Breast epithelium (tissue), 3 donors: ENCODE data around the gene TENM4.

Source experiments
- POLR2A ChIP-seq: fragments of 450-650 bp; IDR thresholded peaks from one replicate; pipeline ENCODE4 v1.6.1; 2016; ENCODE audit warnings: antibody characterized with exemption, mild to moderate bottlenecking, moderate library complexity
- POLR2AphosphoS5 ChIP-seq, 3 donors: sonication (generic); formaldehyde crosslinking; IDR thresholded peaks; one replicate each; pipeline ENCODE4 v1.6.1; 2017; ENCODE audit warnings: antibody characterized with exemption in 3 of 3
- TF ChIP-seq, protein P1 (sequence below), 3 donors: fragments of 450-650 bp; IDR thresholded peaks; one replicate each; pipeline ENCODE4 v1.5.1; 2016 to 2017; ENCODE audit warnings: antibody characterized with exemption in 3 of 3, mild to moderate bottlenecking in 3 of 3, moderate library complexity in 3 of 3

DNA sequence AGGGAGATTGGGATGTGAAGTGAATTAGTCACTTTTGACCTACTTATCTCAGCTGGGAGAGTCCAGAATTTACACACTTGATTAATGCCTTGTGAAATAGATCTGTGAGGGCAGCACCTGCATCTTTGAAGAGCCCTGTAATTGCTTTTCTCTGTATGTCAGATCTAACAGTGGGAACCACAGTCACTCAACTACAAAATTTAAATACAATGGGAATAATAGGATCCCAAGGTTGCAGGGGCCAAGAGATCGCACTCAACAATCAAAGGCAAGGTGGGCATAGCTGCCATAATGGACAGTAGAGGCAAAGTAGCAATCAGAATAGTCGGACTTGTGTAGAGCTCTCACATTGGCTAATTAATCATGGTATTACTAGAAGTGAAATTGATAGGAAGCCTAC is 820.7 kb downstream of the TENM4 start:
- TF ChIP-seq POLR2A (no peak), POLR2AphosphoS5 (IDR thresholded peaks at IDR 0.05) (no peak)
- TF ChIP-seq, protein P1, sequence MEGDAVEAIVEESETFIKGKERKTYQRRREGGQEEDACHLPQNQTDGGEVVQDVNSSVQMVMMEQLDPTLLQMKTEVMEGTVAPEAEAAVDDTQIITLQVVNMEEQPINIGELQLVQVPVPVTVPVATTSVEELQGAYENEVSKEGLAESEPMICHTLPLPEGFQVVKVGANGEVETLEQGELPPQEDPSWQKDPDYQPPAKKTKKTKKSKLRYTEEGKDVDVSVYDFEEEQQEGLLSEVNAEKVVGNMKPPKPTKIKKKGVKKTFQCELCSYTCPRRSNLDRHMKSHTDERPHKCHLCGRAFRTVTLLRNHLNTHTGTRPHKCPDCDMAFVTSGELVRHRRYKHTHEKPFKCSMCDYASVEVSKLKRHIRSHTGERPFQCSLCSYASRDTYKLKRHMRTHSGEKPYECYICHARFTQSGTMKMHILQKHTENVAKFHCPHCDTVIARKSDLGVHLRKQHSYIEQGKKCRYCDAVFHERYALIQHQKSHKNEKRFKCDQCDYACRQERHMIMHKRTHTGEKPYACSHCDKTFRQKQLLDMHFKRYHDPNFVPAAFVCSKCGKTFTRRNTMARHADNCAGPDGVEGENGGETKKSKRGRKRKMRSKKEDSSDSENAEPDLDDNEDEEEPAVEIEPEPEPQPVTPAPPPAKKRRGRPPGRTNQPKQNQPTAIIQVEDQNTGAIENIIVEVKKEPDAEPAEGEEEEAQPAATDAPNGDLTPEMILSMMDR (IDR thresholded peaks at IDR 0.05): no peak
